HG02623 (cell line): ENCODE data around the gene LTBP2.
"Not testable (repeated sequence)": the region's sequence is repeated elsewhere in the genome, so short reads cannot be mapped to it uniquely, and the experiment has no call there.

Experiments
- ATAC-seq: cut with Tn5 transposase; IDR thresholded peaks from one replicate; pipeline ENCODE4 v1.9.1; 2021; ENCODE audit warnings: moderate library complexity; ENCODE audit not compliant: unreplicated experiment

Gene LTBP2

GRCh38 chr14:74555476-74556050 lies 56.5 kb downstream of the LTBP2 start:
- ATAC-seq, result no peak

GRCh38 chr14:74554742-74555362 lies 57.2 kb downstream of the LTBP2 start:
- no peak for ATAC-seq

- ATAC-seq, result no peak
These were observed 59.4 kb downstream of the LTBP2 start for GRCh38 chr14:74552623-74553022.

DNA sequence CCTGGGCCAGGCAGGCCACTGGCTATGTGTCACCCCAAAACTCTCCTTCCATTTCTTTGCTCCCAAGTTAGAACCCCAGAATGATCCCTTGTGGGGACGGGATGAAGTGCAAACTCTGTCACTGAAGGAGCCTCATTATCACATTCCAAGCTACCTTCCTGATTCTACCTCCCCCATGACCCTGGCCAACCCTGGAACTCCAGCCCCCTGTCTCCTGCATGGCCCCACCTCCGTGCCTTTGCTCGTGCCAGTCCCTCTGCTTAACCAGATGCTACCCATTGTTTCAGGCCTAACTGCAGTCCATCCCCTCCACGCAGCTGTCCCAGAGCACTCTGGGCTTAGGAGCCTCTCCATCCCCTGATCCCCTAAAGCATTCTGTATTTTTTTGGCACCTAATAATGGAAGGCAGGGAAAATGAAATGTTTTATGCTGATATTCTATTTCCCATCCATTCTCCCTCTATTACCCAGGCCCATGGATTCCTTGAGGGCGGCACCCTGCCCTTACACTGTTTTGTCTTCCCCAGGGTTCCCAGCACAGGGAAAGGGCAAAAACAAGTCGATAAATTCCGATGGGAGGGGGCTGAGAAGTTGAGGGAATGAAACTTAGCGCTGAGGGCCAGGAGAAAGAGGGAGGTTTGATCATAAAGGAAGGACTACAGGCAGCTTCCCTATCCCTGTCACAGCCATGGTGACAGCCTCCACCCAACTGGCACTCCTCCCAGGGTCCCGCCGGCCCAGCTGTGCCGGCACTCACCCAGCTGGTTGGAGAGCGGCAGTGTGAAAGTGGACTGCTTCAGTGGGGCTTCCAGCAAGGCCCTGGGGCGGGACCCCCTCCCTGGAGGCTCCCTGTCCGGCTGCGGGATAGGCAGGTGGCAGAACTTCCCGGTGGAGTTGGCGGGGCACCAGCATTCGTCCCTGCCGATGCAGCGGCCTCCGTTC lies 60.3 kb downstream of the LTBP2 start:
- no peak for ATAC-seq

- ATAC-seq, result no peak
These were observed 61.0 kb downstream of the LTBP2 start for GRCh38 chr14:74551001-74551400.

- ATAC-seq, result no peak
These were observed 62.0 kb downstream of the LTBP2 start for GRCh38 chr14:74550071-74550470.

DNA sequence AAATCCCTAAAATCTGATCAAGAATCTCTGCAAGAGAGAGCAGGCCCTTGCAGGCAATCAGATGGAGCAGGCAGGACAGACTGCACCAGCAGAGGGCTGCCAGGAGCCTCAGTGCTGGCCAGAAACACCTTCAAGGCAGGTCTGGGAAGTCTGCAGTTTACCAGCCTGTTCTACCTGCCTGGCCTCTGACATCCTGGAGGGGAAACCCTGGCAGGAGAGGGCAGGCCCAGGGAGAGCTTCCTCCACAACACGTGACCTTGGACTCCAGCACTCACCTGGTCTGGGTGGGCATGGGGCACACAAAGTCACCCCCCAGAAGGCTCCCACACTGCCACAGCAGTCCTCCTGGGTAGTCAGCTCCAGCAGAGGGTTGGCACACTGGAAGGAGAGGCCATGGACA lies 62.4 kb downstream of the LTBP2 start:
- no peak for ATAC-seq

- ATAC-seq, result no peak
These were observed 63.2 kb downstream of the LTBP2 start for GRCh38 chr14:74548881-74549280.

DNA sequence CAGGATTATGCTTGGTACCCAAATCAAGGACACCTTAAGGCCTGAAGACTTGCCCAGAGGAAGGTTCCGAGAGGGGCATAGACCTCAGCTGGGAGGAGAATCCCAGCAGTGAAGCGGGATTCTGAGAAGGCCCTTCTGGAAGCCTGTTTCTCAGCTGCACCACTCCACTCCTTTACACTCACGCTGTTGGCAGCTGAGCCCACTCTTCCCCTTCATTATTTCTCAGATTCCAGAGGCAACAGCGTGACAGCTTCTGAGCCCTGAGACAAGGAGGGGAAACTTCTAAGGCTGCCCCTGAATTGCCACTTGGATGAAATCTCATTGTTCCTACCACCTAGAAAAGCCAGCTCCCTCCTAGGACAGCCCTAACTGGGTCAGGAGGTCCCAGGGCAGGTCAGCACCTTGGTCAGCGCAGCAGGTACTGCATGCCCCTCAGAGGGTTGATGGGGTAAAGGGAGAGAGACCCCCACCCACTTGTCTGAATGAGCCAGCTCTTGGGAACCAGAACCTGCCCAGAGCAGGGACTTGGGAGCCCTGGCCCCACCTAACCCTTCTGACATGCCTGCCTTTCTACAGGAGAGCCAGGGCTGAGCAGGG lies 64.6 kb downstream of the LTBP2 start:
- ATAC-seq, result no peak

GRCh38 chr14:74546416-74546815 lies 65.6 kb downstream of the LTBP2 start:
- ATAC-seq, result no peak

- ATAC-seq, result no peak
These were observed 66.7 kb downstream of the LTBP2 start for GRCh38 chr14:74545386-74545785.

GRCh38 chr14:74543771-74544438 lies 68.1 kb downstream of the LTBP2 start:
- ATAC-seq, result no peak

GRCh38 chr14:74542056-74542685 lies 69.9 kb downstream of the LTBP2 start:
- no peak for ATAC-seq

DNA sequence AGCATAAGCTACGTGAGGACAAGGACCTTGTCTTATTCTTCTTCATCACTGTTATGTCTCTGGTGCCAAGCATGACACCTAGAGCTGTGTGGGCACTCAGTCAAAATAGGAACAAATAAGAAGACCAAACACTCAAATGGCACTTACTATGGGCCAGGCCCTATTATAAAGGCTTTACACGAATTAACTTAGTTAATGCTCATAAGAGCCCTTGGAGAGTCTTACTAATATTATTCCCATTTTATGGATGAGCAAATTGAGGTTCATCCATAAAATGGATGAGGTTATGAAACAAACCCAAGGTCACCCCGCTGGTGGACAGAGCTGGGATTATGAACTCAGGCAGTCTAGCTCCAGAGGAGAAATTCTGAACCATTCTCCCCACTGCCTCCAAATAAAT lies 70.8 kb downstream of the LTBP2 start:
- ATAC-seq, result no peak

- ATAC-seq, result no peak
These were observed 72.5 kb downstream of the LTBP2 start for GRCh38 chr14:74539503-74539902.

DNA sequence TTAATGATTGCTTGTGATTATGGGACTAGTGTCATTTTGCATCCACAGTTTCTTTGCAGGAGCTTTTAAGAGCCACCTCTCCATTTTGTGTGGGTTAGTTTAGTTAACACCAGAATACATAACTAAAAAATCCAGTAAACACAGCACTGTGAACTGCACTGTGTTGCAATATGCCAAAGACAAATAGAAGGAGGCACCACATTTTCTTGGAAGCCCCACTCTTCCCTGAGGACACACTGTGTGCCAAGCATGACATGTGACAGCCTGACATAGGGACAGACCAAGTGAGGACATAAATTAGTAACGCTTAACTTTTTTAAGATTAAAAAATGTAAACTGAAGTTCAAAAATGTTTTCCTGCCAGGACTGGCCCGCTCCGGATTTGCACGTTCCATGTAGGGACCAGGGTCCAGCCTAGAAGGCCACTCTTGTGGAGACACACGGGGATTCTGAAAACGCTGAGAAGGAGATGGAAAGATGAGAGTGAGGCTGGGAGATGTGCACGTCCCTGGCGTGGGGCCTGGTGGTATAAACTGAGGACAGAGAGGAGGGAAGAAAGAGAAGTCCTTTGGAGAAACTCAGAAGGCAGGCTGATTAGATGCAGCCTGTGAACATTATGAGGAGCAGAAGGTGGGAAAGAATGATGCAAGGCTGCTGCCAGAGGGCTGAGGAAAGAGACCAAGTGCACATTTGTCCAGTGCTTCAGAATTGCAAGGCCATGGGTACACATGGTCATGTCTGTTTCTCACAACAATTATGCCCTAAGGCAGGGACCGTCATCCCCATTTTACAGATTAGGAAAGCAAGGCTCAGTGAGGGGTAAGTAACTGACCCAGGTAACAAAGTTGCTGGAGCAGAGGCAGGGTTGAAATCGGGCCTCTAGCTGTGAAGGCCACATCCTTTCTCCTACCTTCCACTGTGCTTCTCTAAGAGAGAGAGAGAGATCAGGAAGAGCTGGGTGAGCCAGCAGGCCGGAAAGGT lies 73.3 kb downstream of the LTBP2 start:
- no peak for ATAC-seq

- ATAC-seq, result not testable (repeated sequence)
These were observed 75.7 kb downstream of the LTBP2 start for GRCh38 chr14:74536336-74536735.

DNA sequence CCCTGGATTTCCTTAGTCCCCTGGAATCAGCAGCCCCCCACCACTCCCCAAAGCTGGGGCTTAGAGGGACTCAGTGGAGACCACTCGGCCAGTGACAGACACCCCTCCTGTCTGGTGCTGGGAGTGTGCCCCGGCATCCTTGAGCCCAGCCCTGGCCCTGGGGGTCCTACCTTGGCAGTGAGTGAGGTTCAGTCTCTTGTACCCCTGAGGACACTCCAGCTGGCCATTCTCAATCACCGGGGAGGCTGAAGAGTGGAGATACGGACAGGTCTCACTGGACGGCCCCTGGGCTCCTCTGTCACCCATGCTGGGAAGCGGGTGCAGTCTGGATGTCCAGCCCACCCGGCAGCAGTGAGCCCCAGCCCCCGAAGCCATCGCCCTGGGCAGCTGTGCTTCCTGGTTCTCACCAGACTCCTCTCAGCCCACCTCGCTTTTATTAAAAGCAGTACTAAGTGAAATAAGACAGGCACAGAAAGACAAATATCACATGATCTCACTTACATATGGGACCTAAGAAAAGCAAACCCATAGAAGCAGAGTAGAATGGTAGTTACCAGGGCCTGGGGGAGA lies 76.2 kb downstream of the LTBP2 start:
- no peak for ATAC-seq

- ATAC-seq, result no peak
These were observed 78.5 kb downstream of the LTBP2 start for GRCh38 chr14:74533576-74533975.
